ENCODE results near the gene IFFO2. TPM values are rescaled to one million over a fixed set of nuclear protein-coding genes. Genes with fewer than 3 reads are reported as not detected.
A peak's percentile ranks its signal among the peaks of the same experiment; 100 is the strongest.

IFFO2 gene
- 100 to 1,000 TPM in 1 of 2 donors, 10 to 100 TPM in 1; 99.8 to 119 TPM for total RNA-seq
- 138 to 277 reads per million in 2 donors for total RNA-seq

DNA sequence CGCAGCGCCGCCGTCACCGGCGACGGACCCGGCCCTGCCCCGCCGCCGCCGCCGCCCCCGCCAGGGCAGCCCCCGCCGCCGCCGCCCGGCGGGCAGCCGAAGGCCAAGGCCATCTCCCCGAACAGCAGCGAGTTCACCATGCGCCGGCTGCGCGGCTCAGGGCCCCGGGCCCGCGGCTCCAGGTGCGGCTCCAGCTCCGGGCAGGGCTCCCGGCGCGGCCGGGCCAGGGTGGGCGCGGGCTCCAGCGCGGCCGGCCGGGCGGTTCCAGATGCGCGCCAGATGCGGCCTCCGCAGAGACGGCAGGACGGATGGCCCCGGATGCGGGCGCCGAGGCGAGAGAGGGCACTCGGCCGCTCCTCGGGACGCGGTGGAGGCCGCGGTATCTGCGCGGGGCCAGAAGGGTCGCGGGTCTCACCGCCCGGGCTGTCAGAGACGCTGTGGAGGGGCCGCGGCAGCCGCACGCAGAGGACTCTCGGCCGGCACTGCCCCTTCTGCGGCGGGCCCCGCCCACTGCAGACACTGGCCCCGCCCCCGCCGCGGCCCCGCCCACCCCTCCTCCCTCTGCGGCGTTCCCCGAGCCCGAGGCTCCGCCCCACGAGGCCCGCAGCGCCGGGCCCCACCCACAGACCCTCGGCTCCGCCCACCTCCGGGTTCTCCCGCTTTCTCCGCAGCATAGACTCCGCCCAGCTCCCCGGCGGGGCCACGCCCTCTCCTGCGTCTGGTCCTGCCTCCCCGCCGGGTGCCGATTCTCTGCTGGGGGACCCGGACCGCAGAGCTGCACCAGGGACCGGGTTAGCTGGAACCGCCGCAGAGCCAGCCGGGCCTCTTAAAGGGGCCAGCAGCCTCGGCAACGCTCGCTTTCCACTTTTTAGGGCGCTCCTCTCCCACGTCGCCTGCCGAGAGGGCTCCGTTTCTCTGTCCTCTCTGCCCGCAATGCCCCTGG lies at the start of gene IFFO2:
Gene IFFO2, minus strand, starts transcription at position 484 of the 943 bp plus-strand sequence. Its CDS starts 344 bp downstream, at position 140.
- H3K9me3 ChIP-seq (ENCODE audit: control insufficient read depth, low read length, poor library complexity, severe bottlenecking): no peaks in the 10 kb centered on the region
- Mint-ChIP-seq H3K4me1 (peaks cover 44% of the 10 kb centered on the region), H3K36me3 (ENCODE audit: low read depth) (peaks cover 2% of the 10 kb centered on the region), H3K4me3 (peak within 1 kb of the TSS; percentile 97), H3K27me3 (no peaks in the 10 kb centered on the region), H3K27ac (peak within 1 kb of the TSS; percentile 100)
- DNase-seq (peak; percentile 99 to 100 (median 100)), ATAC-seq (peak; percentile 76)

DNA sequence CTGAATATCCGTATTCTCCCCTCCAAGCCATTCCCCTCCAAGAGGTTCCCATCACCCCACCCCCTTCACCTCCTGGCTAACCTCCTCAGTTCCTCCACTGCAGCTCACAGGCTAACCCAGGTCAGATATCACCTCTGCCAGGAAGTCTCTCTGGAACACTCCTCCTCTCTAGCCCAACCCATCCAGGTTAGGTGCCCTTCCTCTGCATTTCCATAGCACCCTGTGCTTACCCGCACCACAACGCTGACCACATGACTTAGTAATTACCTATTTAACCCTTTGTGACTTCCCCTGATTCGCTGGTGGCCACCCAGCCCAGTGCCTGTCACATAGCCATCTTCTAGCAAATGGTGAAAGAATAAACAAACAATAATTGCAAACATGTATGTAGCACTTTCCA lies 49.5 kb upstream of the IFFO2 start:
- H3K4me1 Mint-ChIP-seq: peaks cover 12% of the 10 kb centered on the region
- H3K9me3 ChIP-seq (ENCODE audit: control insufficient read depth, low read length, poor library complexity, severe bottlenecking): no peaks in the 10 kb centered on the region
- H3K27me3 Mint-ChIP-seq: peaks cover 21% of the 10 kb centered on the region
- H3K27ac Mint-ChIP-seq: no peak overlapping the region
- no peak overlapping the region for H3K4me3 Mint-ChIP-seq
- no peak for DNase-seq
- ATAC-seq: no peak
- peaks cover 6% of the 10 kb centered on the region for H3K36me3 Mint-ChIP-seq (ENCODE audit: low read depth)

DNA sequence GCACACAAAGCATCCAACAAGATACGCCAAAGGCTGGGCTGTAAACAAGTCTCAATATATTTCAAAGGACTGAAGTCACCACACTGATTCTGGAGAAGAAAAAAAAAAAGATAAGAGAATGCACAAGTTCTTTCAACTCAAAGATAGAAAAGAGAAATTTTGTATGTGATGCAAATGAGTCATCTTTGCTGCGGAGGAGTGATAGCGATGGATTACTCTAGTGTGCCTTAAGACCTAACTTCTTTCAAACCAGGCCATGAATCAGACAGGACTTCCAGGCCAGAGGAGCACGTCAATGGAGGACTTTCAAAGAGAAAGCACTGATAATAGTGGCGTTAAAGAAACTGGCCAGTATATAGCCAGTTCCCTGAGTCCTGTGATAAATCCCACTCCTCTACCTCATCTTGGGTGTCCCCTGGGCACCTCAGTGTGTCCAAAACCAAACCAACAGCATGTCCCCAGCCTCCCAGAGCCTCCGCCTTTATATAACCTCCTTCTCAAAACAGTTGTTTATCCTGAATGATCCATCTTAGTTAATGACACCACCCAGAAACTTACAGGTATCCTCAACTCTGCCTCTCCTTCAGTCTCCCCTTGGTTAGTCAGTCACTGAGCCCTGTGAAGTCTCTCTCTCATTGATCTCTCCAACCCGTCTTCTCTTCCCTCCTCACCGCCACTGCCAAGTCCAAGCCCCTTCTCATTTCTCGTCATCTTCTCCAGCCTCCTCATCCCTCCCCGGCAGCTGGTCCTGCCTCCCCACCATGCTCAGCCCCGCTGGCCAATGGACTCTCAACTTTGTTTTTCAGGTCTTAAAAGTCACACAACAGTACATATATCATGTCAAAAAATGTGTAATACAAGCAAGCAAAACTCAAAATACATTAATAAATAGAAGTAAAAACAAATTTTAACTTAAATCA lies 47.2 kb upstream of the IFFO2 start:
- H3K36me3 Mint-ChIP-seq (ENCODE audit: low read depth): peaks cover 6% of the 10 kb centered on the region
- ATAC-seq (no peak), DNase-seq (no peak)
- peaks cover 21% of the 10 kb centered on the region for H3K27me3 Mint-ChIP-seq
- no peak overlapping the region for H3K4me3 Mint-ChIP-seq
- no peaks in the 10 kb centered on the region for H3K9me3 ChIP-seq (ENCODE audit: control insufficient read depth, low read length, poor library complexity, severe bottlenecking)
- no peak overlapping the region for H3K27ac Mint-ChIP-seq
- H3K4me1 Mint-ChIP-seq: peaks cover 4% of the 10 kb centered on the region

DNA sequence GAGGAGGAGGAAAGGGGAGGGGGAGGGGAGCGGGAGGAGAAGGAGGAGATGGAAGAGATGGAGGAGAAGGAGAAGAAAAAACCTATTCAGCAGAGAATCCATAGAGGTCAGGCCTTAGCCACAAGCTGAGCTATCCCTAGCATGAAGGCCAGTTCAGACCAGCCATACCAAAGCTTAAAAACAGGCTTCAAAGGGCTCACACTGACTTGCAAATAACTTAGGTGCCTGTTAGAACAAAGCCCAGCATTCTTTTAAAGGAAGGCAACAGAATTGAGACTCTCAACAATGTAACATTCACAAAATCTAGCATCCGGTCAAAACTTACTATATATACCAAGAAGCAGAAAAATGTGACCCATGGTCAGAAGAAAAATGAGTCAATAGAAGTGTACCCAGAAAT lies 43.6 kb upstream of the IFFO2 start:
- no peak for DNase-seq
- H3K4me1 Mint-ChIP-seq: no peaks in the 10 kb centered on the region
- H3K27me3 Mint-ChIP-seq: peaks cover 11% of the 10 kb centered on the region
- no peak overlapping the region for H3K27ac Mint-ChIP-seq
- no peak overlapping the region for H3K4me3 Mint-ChIP-seq
- ATAC-seq: no peak
- H3K9me3 ChIP-seq (ENCODE audit: control insufficient read depth, low read length, poor library complexity, severe bottlenecking): no peaks in the 10 kb centered on the region
- peaks cover 3% of the 10 kb centered on the region for H3K36me3 Mint-ChIP-seq (ENCODE audit: low read depth)

DNA sequence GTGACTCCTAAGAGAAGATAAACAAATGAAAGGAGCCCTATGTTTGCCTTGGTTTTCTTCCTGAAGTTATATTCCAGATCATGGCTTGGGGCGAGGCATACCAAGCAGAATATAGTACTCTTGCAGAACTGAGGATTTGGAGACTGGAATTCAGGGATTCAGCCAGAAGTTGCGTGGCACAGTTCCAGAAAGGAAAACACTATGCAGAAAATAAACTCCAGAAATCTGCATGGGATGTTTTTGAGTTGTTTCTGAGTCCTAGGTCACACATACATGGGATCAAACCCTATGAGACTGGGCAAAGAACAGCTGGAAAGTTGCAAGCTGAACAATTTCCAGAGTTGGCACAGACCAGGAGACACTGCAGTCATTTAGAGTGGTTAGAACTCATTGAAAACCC lies 42.9 kb upstream of the IFFO2 start:
- peaks cover 14% of the 10 kb centered on the region for H3K27me3 Mint-ChIP-seq
- H3K36me3 Mint-ChIP-seq (ENCODE audit: low read depth): peaks cover 3% of the 10 kb centered on the region
- no peaks in the 10 kb centered on the region for H3K4me1 Mint-ChIP-seq
- no peak for DNase-seq
- ATAC-seq: no peak
- H3K27ac Mint-ChIP-seq: no peak overlapping the region
- H3K4me3 Mint-ChIP-seq: no peak overlapping the region
- H3K9me3 ChIP-seq (ENCODE audit: control insufficient read depth, low read length, poor library complexity, severe bottlenecking): no peaks in the 10 kb centered on the region

DNA sequence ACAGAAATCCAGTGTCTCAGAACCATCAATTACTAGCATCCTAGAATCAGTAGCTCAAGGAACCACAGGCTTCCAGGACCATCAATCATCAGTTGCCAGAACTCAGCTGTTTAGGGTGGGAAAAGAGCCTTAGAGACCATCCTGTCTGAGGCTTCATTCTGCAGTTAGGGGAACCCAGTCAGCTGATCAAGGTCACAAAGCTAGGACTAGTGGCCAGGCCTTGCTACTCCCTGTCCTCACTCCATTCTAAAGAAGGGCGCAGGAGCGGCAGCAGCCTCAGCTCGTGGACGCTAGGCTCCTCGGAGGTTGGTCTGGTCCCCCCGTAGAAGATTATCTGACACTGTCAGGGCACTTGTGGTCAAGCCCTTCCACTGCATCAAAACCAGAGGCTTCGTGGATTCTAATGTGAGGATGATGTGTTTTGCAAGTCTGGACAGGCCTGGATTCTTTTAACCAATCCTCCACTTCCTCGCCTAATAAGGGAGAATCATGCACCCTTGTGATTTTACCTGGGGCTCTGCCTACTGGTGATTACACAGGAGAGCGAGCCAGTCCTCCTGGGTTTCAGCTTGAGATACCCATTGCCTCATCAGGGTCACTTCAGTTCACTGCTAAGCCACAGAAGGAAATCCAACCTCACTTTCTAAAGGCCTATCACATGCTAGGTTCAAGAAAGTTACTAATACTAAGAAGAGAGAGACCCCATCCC lies 41.7 kb upstream of the IFFO2 start:
- H3K27ac Mint-ChIP-seq: no peak overlapping the region
- H3K9me3 ChIP-seq (ENCODE audit: control insufficient read depth, low read length, poor library complexity, severe bottlenecking): no peaks in the 10 kb centered on the region
- no peak overlapping the region for H3K4me3 Mint-ChIP-seq
- ATAC-seq (no peak), DNase-seq (no peak)
- peaks cover 2% of the 10 kb centered on the region for H3K4me1 Mint-ChIP-seq
- peaks cover 12% of the 10 kb centered on the region for H3K27me3 Mint-ChIP-seq
- H3K36me3 Mint-ChIP-seq (ENCODE audit: low read depth): no peaks in the 10 kb centered on the region

DNA sequence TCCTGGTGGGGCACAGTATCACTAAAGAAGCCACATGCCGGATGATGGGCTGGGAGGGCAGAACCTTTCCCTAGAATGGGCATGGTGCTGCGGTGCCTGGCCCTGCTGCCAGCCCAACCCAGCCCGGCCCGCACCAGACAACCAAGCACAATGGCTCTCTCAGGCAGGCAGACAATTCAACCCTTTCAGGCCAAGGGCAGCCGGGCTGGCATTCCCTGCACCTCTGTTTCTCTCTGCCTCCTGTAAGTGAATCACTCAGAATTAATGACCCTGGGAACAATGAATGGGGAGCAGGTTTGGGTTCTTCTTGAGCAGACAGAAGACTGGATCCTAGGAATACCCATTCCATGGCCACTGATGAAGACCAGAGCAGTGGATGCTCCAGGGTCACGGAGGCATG lies 41.0 kb upstream of the IFFO2 start:
- no peak overlapping the region for H3K4me3 Mint-ChIP-seq
- no peak overlapping the region for H3K27ac Mint-ChIP-seq
- H3K27me3 Mint-ChIP-seq: peaks cover 12% of the 10 kb centered on the region
- ATAC-seq (no peak), DNase-seq (no peak)
- H3K9me3 ChIP-seq (ENCODE audit: control insufficient read depth, low read length, poor library complexity, severe bottlenecking): no peaks in the 10 kb centered on the region
- H3K36me3 Mint-ChIP-seq (ENCODE audit: low read depth): no peaks in the 10 kb centered on the region
- H3K4me1 Mint-ChIP-seq: peaks cover 2% of the 10 kb centered on the region

DNA sequence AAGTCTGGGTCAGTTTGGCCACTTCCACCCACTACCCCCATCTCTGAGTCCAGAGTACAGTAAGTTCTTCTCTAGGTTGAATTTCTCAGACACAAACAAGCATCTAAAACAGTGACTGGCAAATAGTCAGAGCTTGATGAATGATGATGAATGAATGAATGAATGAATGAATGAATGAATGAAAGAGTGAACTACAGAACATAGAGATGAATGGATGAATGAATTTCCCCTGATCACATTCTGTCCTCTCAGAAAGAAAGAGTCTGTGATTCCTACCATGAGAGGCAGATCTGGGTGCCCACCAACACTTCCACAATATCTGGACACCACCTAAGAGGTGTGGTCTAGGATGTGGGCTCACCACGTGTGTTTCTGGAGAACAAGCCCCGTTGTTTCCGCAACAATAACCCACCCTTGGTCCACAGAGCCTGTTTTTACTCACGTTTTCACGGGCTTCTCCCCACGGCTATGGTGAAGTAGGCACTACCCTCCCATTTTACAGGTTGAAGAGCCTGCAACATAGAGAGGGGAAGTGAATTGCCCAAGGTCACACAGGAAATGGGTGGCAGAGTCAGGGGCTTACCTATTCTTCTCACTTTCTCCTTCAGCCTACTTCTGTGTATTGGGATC lies 40.2 kb upstream of the IFFO2 start:
- Mint-ChIP-seq H3K4me1 (peaks cover 2% of the 10 kb centered on the region), H3K27ac (no peak overlapping the region), H3K4me3 (no peak overlapping the region), H3K27me3 (peaks cover 12% of the 10 kb centered on the region), H3K36me3 (ENCODE audit: low read depth) (no peaks in the 10 kb centered on the region)
- DNase-seq (no peak), ATAC-seq (no peak)
- H3K9me3 ChIP-seq (ENCODE audit: control insufficient read depth, low read length, poor library complexity, severe bottlenecking): no peaks in the 10 kb centered on the region

DNA sequence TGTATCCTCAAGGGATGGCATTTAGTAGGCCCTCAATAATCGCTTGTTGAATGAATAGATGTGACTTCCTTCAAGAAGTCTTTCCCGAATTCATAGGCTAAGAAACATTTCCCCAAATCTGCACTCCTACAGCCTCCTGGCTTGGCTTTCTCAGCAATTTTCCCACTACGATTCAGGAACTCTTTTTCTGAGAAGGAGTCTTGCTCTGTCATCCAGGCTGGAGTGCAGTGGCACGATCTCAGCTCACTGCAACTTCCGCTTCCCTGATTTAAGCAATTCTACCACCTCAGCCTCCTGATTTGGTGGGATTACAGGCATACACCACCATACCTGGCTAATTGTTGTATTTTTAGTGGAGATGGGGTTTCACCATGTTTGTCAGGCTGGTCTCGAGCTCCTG lies 37.9 kb upstream of the IFFO2 start:
- Mint-ChIP-seq H3K4me3 (no peak overlapping the region), H3K4me1 (peaks cover 2% of the 10 kb centered on the region), H3K36me3 (ENCODE audit: low read depth) (no peaks in the 10 kb centered on the region), H3K27ac (no peak overlapping the region), H3K27me3 (peaks cover 12% of the 10 kb centered on the region)
- no peak for DNase-seq
- no peaks in the 10 kb centered on the region for H3K9me3 ChIP-seq (ENCODE audit: control insufficient read depth, low read length, poor library complexity, severe bottlenecking)
- no peak for ATAC-seq

DNA sequence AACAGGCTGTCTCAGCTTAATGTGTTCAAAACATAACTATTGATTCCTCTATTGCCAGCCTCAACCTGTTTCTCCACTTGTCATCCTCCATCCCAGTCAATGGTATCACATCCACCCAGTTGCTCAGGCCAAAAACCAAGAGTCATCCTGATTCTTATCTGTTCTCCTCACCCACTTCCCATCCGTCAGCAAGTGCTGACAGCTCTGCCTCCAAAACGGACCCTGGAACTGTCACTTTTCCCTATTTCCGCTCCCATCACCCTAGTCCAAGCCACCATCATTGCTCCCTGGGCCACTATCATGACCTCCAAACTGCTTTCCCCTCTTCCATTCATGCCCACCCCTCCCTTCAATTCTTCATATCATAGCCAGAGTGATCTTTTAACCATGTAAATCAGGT lies 36.2 kb upstream of the IFFO2 start:
- Mint-ChIP-seq H3K4me1 (peaks cover 6% of the 10 kb centered on the region), H3K4me3 (no peak overlapping the region), H3K36me3 (ENCODE audit: low read depth) (no peaks in the 10 kb centered on the region), H3K27me3 (peaks cover 12% of the 10 kb centered on the region), H3K27ac (no peak overlapping the region)
- DNase-seq: no peak
- no peaks in the 10 kb centered on the region for H3K9me3 ChIP-seq (ENCODE audit: control insufficient read depth, low read length, poor library complexity, severe bottlenecking)
- no peak for ATAC-seq

DNA sequence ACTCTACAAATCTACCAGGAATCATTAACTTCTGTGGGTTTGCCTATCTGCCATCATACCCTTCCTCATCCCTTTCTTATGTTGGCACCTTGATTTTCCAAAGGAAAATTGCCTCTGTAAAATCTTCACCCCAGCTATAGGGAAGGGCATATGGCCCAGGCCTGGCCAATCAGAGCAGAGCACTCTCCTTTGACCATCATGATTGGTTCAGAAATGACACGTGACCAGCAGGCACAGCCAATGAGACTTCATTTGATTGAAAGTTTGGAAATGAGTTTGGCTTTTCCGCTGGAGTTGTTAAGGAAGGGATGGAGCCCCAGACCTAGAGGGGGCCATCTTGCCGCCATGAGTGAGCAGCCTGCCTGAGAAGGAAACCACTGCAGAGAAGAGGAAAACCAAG lies 35.1 kb upstream of the IFFO2 start:
- no peak for ATAC-seq
- Mint-ChIP-seq H3K36me3 (ENCODE audit: low read depth) (no peaks in the 10 kb centered on the region), H3K27ac (no peak overlapping the region), H3K27me3 (peaks cover 12% of the 10 kb centered on the region), H3K4me3 (no peak overlapping the region), H3K4me1 (peaks cover 11% of the 10 kb centered on the region)
- DNase-seq: no peak
- no peaks in the 10 kb centered on the region for H3K9me3 ChIP-seq (ENCODE audit: control insufficient read depth, low read length, poor library complexity, severe bottlenecking)

DNA sequence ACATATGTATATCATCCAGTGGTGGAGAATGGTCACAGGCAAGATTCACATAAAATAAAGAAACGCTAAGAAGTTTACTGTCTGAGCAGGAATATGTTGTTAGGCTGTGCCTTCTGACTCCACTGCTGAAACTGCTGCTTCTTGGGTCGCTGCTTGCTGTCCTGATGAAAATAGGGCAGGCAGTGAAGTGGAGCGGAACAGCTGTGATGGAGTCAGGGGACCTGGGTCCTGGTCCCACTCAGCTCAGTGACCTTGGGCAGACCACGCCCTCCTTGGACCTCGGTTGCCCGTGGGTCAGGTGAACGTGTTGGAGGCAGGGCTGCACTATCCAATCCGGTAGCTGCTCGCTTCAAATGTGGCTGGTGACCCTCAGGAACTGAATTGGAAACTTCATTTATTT lies 33.4 kb upstream of the IFFO2 start:
- no peaks in the 10 kb centered on the region for H3K9me3 ChIP-seq (ENCODE audit: control insufficient read depth, low read length, poor library complexity, severe bottlenecking)
- Mint-ChIP-seq H3K27me3 (peaks cover 15% of the 10 kb centered on the region), H3K4me3 (no peak overlapping the region), H3K27ac (no peak overlapping the region), H3K36me3 (ENCODE audit: low read depth) (no peaks in the 10 kb centered on the region), H3K4me1 (peaks cover 11% of the 10 kb centered on the region)
- DNase-seq (no peak), ATAC-seq (no peak)

All from T-helper 17 cell (primary cell).